ENCODE results near the gene IPO11. TPM values are rescaled to one million over a fixed set of nuclear protein-coding genes. Genes with fewer than 3 reads are reported as not detected.

The IPO11 gene
- total RNA-seq, 4 donors from 2014 or later = 12.0 to 23.7 (median 20.8) TPM

DNA sequence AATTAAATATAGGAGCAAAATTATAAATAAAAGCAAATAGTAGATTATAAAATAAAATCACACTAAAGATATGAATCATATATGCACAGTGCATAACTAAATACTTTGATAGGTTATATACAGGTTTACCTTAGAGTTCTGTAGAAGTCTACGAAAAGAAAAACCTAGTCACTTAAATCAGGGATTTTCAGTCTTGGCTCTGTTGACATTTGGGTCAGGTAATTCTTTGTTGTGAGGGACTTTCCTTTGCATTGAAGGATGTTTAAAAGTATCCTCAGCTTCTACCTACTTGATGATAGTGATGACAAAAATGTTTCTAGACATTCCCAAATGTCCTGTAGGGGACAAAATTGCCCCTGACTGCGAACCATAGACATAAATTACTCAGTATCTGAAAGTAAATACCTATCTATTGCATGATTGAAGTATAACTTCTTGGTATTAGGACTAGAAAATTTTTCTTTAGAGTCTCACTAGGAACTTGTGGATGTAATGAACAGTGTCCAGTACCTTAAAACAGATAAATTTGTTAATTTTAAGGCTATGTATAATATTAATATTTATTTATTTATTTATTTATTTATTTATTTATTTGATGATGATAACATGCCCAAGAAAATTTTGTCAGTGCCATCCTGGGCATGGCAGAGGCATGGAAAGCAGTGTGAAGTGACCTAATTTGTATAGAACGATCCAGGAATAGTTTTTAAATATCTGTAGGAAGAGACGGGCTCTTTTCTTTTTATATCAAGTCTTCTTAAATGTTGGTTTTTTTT, 122.1 kb downstream of the IPO11 start:
- no peaks in the 10 kb centered on the region for H3K9me3 ChIP-seq
- WGBS = 77% methylated on average over 4 of the region's 4 CpGs
- peaks cover 28% of the 10 kb centered on the region for H3K36me3 ChIP-seq
- no peak for DNase-seq (ENCODE audit: low spot score in 2 of 2)
- H3K27me3 ChIP-seq = no peaks in the 10 kb centered on the region
- H3K4me1 ChIP-seq = no peaks in the 10 kb centered on the region
- H3K27ac ChIP-seq = no peak overlapping the region
- H3K4me3 ChIP-seq = no peak overlapping the region
- no peak for TF ChIP-seq EP300 (IDR thresholded peaks at IDR 0.05)

DNA sequence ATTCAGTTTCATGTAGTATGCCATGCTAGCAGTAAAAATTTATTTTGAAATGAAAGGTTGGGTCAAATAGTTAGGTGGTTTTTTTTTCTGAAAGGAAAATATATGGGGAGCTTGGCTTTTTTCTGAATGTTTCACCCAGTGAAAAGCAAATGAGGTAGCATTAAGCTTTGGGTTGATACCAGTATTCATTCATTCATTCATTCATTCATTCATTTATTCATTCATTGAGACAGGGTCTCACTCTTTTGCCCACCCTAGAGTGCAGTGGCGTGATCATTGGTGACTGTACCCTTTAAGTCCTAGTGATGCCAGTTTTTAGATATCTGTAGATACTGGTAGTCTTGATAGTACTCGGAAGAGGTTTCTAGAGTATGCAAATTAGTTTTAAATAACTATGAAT, 123.7 kb downstream of the IPO11 start:
- Histone ChIP-seq H3K4me3 (no peak overlapping the region), H3K9me3 (no peaks in the 10 kb centered on the region), H3K27ac (no peak overlapping the region), H3K36me3 (peaks cover 28% of the 10 kb centered on the region), H3K27me3 (no peaks in the 10 kb centered on the region), H3K4me1 (no peaks in the 10 kb centered on the region)
- DNase-seq (ENCODE audit: low spot score in 2 of 2) = no peak
- TF ChIP-seq POLR2AphosphoS5 (IDR thresholded peaks at IDR 0.05) = no peak
- TF ChIP-seq EP300 (IDR thresholded peaks at IDR 0.05) = no peak
- TF ChIP-seq, protein P1, sequence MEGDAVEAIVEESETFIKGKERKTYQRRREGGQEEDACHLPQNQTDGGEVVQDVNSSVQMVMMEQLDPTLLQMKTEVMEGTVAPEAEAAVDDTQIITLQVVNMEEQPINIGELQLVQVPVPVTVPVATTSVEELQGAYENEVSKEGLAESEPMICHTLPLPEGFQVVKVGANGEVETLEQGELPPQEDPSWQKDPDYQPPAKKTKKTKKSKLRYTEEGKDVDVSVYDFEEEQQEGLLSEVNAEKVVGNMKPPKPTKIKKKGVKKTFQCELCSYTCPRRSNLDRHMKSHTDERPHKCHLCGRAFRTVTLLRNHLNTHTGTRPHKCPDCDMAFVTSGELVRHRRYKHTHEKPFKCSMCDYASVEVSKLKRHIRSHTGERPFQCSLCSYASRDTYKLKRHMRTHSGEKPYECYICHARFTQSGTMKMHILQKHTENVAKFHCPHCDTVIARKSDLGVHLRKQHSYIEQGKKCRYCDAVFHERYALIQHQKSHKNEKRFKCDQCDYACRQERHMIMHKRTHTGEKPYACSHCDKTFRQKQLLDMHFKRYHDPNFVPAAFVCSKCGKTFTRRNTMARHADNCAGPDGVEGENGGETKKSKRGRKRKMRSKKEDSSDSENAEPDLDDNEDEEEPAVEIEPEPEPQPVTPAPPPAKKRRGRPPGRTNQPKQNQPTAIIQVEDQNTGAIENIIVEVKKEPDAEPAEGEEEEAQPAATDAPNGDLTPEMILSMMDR (IDR thresholded peaks at IDR 0.05) = no peak
- no peak for TF ChIP-seq POLR2A (IDR thresholded peaks at IDR 0.05)
- WGBS = 95% methylated on average over 2 of the region's 2 CpGs

DNA sequence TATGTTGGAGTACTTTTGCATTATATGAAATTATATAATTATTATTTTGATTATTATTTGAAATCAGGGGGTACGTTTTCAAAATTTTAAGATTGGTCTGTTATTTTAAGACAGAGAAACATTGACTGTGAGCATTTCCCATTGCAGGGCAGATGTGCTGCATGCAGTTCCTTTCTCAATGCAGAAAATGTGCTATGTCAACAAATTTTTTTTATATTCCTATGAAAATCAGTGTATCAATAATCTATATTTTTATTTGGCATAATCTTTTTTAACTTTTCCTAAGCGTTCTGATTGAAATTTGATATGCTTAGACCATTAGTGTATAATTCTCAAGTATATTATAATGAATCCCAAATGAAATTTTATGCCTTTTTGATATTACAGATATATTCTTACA, 124.2 kb downstream of the IPO11 start:
- peaks cover 27% of the 10 kb centered on the region for H3K36me3 ChIP-seq
- DNase-seq (ENCODE audit: low spot score in 2 of 2) = no peak
- H3K9me3 ChIP-seq = no peaks in the 10 kb centered on the region
- no peak overlapping the region for H3K27ac ChIP-seq
- H3K4me3 ChIP-seq = no peak overlapping the region
- H3K4me1 ChIP-seq = no peaks in the 10 kb centered on the region
- H3K27me3 ChIP-seq = no peaks in the 10 kb centered on the region
- TF ChIP-seq EP300 (IDR thresholded peaks at IDR 0.05) = no peak
- TF ChIP-seq, protein P1 (IDR thresholded peaks at IDR 0.05) = no peak
- TF ChIP-seq POLR2AphosphoS5 (IDR thresholded peaks at IDR 0.05) = no peak
- no peak for TF ChIP-seq POLR2A (IDR thresholded peaks at IDR 0.05)
- WGBS = 90% methylated on average over 2 of the region's 2 CpGs

DNA sequence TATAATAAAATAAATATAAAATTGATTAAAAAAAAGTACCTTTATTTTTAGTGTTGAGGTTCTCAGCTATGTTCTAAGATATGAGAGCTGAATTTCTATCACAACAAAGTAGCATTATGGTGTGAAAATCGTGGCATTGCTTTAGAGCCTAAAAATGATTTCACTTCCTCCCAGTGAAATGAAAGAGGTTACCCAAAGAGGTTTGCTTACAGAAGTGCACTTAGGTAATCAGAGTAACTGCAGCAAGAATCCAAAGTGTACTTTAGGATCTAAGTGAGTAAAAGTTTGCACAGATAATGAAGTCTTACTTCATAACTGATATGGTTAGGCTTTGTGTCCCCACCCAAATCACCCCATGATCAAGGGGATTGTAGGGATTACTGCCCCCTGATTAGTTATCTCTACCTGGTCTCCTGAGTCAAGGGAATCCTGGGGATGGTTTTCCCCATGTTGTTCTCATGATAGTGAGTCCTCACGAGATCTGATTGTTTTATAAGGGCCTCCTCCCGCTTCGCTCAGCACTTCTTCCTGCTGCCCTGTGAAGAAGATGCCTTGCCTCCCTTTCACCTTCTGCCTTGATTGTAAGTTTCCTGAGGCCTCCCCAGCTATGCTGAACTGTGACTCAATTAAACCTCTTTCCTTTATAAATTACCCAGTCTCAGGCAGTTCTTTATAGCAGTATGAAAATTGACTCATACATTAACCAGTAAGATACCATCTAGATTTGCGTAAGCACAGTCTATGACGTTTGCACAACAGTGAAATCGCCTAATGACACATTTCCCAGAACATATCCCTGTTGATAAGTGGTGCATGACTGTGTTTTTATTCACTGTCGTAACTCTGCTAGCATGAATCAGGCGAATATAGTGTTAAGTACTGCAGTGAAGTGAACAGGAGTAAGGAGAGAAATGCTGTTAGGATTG, 125.7 kb downstream of the IPO11 start:
- H3K9me3 ChIP-seq = no peaks in the 10 kb centered on the region
- H3K27me3 ChIP-seq = no peaks in the 10 kb centered on the region
- 92% methylated on average over 9 of the region's 9 CpGs for WGBS
- H3K36me3 ChIP-seq = peaks cover 20% of the 10 kb centered on the region
- no peak overlapping the region for H3K27ac ChIP-seq
- TF ChIP-seq POLR2AphosphoS5 (IDR thresholded peaks at IDR 0.05) = no peak
- TF ChIP-seq POLR2A (IDR thresholded peaks at IDR 0.05) = no peak
- no peak for TF ChIP-seq EP300 (IDR thresholded peaks at IDR 0.05)
- TF ChIP-seq, protein P1 (IDR thresholded peaks at IDR 0.05) = no peak
- DNase-seq (ENCODE audit: low spot score in 2 of 2) = no peak
- no peak overlapping the region for H3K4me3 ChIP-seq
- H3K4me1 ChIP-seq = no peaks in the 10 kb centered on the region

DNA sequence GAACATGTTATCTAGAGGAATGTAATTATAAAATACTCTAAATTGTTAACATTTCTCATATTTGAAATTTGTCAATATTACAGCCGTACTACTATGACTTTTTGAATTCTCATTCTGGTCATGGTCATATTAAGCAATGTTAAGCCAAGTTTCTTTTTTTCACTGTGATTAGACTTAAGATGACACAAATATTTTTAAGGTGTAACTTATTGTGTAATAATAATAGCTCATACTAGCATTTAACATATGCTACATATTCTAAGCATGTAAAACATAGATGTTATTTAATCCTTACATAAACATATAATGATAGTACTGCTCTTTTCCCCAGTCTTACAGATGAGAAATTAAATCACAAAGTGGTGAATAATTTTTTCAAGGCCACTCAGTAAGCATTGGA, 130.2 kb downstream of the IPO11 start:
- Histone ChIP-seq H3K36me3 (peaks cover 29% of the 10 kb centered on the region), H3K9me3 (no peaks in the 10 kb centered on the region), H3K27ac (no peak overlapping the region), H3K4me3 (no peak overlapping the region), H3K27me3 (no peaks in the 10 kb centered on the region), H3K4me1 (no peaks in the 10 kb centered on the region)
- 100% methylated on average over 1 of the region's 1 CpG for WGBS
- DNase-seq (ENCODE audit: low spot score in 2 of 2) = no peak
- TF ChIP-seq EP300 (IDR thresholded peaks at IDR 0.05) = no peak
- TF ChIP-seq, protein P1 (IDR thresholded peaks at IDR 0.05) = no peak
- no peak for TF ChIP-seq POLR2AphosphoS5 (IDR thresholded peaks at IDR 0.05)
- TF ChIP-seq POLR2A (IDR thresholded peaks at IDR 0.05) = no peak

Measured in suprapubic skin (tissue), 4 donors.